ENCODE measurements around the gene SLC11A2. TPM values are rescaled to one million over a fixed set of nuclear protein-coding genes. Genes with fewer than 3 reads are reported as not detected.

Gene SLC11A2
- total RNA-seq, 2 donors from 2014 or later = 55.1 to 58.7 TPM

DNA sequence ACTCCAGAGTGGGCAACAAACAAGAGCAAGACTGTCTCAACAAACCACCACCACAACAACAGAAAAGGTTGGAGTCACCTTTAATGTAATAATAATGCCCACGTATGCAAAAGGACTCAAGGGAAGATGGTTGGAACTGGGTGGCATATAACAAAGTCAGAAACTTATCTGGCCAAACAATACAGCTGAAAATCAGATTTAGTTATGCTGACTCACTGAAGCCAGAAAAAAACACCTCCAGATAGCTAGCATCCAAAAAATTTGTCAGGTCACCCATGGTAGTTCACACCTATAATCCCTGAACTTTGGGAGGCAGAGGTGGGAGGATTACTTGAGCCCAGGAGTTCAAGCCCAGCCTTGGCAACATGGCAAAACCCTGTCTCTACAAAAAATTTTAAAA lies 24.4 kb downstream of the SLC11A2 start:
- no peak for DNase-seq (ENCODE audit: low spot score)
- intact Hi-C loops (cut with DNase I) = no loop called here

DNA sequence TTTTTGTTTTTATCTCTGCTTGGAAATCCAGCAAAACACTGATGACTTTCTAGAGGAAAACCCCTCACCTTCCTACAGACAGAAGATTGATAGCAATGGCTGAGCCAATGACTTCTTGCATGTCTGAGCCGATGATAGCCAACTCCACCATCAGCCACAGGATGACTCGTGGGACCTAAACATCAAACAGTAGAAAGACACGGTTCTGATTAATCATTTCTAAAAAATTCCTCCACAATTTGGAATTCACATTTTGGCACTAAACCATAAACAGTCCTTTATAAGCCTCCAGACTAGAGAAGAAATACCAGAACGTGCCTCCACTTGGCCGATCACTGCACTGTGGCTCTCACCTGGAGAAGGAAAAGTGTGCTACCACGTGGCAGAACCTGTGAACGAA lies 25.9 kb downstream of the SLC11A2 start:
- DNase-seq (ENCODE audit: low spot score) = no peak
- intact Hi-C loops (cut with DNase I) = no loop called here

DNA sequence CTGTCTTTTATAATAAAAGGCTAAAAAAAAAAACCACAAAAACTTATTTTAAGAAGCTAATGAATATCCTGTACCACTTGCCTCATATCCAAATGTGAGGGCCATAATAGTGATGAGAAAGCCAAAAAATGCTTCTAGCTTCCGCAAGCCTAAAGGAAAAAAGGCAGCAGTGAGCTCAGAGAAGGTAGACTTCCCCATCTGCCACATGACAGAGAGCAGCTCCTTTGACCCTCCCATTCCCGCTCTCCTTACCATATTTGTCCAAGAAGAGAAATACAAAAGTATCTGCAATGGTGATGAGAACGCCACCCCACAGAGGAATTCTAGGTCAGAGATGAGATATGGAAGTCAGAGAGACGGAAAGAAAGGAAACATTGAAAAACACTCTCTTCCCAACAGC lies 27.1 kb downstream of the SLC11A2 start:
- intact Hi-C loops (cut with DNase I) = no loop called here
- no peak for DNase-seq (ENCODE audit: low spot score)

DNA sequence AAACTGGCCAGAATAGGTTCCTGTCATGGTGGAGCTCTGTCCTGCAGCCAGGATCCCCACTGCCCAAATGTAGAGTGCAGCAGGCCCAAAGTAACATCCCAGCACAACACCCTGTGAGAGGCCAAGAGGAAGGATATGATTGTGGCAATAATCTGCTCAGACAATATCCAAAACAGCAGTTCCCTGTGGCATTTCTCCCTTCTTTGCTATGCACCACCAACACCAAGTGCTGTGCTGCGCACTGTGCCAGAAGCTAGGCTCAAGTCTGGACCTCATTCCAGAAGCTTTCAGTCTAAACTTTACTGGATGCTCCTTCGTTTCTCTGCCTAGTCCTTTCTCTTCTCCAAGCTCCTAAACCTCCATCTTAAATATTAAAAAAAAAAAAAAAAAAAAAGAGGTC lies 33.4 kb downstream of the SLC11A2 start:
- no peak for DNase-seq (ENCODE audit: low spot score)
- intact Hi-C loops (cut with DNase I) = no loop called here

DNA sequence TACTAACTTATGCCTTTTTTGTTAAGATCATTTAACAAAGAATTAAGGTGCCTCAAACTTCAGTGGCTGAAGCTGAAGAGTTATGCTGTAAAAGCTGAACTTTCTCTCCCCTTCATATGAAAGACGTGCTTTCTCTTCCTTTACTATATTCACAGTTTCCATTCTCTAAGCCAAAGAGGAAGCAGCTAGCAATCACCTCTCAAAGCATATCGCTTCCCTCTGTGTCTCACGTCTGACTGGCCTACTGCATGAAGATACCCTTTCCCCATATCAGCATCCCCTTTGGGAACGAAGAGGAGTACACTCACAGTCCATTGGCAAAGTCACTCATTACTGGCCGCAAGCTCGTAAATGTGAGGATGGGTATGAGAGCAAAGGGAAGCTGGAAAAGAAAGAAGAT lies 34.9 kb downstream of the SLC11A2 start:
- intact Hi-C loops (cut with DNase I) = no loop called here
- no peak for DNase-seq (ENCODE audit: low spot score)

DNA sequence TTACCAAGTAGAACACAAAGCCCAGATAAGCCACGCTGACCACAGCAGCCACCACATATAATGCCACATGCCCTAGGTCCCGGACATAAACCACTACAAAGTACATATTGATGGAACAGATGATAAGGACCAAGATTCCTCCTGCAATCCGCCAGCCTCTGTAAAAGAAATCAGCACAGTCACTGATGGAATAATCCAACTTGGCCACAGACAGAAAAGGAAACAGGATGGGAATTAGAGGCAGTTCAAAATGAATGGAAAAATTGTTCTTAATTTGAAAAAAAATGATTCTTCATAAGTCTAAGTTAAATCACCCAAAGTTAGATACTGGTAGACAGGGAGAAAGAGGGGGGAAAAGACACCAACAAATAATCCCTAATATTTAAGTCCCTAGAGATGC lies 35.4 kb downstream of the SLC11A2 start:
- intact Hi-C loops (cut with DNase I) = no loop called here
- DNase-seq (ENCODE audit: low spot score) = no peak

DNA sequence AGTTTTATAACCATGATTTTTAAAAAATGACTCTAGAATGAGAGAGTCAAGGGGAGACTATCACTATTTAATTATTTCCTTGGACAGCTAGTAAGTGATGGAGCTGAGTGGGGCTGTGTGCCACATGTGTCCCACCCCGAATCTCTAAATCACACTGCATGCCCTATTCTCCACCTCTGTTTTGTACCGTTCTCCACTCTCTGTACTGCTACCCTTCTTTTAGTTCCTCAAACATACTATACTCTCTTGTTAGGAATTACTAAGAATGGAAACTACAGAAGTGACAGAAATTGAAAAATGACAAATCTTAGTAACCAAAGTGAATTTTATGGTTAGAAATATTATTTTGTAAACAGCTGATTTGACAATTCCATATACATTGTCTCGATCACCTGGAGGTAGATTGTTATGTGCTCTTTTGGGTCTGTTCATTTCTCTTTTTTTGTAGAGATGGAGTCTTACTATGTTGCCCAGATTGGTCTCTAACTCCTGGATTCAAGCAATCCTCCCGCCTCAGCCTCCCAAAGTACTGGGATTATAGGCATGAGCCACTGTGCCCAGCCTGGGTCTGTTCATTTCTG lies 35.9 kb downstream of the SLC11A2 start:
- no peak for DNase-seq (ENCODE audit: low spot score)
- intact Hi-C loops (cut with DNase I) = no loop called here

DNA sequence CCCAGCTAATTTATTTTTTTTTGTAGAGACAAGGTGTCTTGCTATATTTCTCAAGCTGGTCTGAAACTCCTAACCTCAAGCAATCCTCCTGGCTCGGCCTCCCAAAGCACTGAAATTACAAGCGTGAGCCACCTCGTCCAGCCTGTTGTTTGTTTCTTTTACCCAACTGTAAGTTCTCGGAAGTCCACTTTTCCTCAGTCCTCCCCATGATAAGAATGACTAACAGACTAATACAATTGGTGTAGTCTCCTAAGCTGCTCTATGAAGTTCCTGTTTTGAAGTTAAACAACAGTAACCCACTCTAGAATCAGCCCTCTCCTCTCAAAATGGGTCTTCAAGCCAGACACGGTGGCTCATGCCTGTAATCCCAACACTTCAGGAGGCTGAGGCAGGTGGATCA lies 37.3 kb downstream of the SLC11A2 start:
- no peak for DNase-seq (ENCODE audit: low spot score)
- intact Hi-C loops (cut with DNase I) = loop anchor here (5.0 to 10.0 kb wide), 2 partner anchors 154 to 162 kb away; no protein-coding TSS in a partner anchor

DNA sequence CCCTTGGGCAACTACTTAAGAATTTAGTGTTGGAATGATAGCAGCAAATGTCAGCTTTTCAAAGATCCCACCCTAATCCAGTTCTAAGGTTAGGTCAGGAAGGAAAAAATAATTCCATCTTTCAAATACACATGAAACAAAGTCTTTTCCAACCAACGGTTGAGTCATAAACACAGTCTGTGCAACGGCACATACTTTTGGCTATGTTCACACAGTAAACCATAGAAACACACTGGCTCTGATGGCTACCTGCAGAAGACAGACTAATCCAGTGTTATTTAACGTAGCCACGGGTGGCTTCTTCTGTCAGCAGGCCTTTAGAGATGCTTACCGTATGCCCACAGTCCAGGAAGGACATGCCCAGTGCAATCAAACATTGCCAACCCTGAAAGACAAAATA lies 38.1 kb downstream of the SLC11A2 start:
- DNase-seq (ENCODE audit: low spot score) = no peak
- intact Hi-C loops (cut with DNase I) = loop anchor here (5.0 to 10.0 kb wide), 2 partner anchors 153 to 161 kb away; no protein-coding TSS in a partner anchor

DNA sequence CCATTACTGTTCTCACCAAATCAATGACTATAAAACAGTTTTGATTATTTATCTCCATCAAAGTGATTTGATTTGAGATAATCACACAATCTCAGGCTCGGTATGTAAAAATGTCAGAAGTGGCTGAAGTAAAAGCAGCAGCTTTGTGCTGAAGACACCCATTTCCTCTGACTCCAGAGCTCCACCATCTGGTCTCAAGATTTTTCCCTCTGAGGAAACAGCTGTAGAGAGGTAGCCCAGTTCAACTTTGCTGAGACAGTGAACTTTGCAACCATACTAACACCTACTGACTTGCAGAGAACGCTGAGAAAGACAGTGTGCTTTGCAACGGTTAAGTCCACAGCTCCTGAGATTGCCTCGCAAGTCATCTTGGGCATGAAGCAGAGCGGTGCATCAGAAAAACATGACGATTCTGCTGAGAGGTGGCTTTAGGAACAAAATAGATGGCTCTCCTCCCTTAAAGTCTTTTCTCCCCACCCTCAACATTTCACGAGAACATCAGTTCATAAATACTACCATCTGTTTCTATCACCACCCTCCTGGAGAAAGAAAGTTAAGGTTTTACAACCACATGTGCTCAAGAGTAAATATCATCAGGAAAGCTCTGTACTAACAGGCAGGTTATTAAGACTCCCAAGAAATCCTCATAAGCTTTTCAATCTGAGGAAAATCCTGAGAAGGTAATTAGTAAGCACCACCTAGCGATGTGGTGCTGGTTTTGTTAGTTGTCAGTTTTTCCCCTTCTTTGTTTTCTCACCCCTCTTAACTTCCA lies 39.0 kb downstream of the SLC11A2 start:
- intact Hi-C loops (cut with DNase I) = loop anchor here (5.0 to 10.0 kb wide), 2 partner anchors 152 to 160 kb away; no protein-coding TSS in a partner anchor
- no peak for DNase-seq (ENCODE audit: low spot score)

DNA sequence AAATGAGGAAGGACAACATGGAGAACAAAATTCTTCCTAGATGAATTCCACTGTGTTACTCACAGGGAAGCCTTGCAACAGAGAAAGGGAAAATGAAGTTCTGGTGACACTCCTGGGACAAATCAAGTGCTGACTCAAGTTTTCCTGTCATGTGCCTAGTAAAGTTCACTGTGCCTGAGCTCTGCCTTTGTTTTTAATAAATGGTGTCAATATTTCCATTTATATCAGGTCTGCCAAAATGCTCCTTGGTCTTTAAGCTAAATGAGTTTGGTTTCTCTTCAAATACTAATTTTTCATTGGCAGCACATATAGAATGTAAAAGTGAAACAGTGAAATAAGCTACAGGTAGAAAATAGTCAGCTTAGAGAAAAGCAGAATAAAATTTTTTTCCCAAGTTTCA lies 40.9 kb downstream of the SLC11A2 start:
- DNase-seq (ENCODE audit: low spot score) = no peak
- intact Hi-C loops (cut with DNase I) = loop anchor here (5.0 to 10.0 kb wide), 2 partner anchors 151 to 158 kb away; no protein-coding TSS in a partner anchor

DNA sequence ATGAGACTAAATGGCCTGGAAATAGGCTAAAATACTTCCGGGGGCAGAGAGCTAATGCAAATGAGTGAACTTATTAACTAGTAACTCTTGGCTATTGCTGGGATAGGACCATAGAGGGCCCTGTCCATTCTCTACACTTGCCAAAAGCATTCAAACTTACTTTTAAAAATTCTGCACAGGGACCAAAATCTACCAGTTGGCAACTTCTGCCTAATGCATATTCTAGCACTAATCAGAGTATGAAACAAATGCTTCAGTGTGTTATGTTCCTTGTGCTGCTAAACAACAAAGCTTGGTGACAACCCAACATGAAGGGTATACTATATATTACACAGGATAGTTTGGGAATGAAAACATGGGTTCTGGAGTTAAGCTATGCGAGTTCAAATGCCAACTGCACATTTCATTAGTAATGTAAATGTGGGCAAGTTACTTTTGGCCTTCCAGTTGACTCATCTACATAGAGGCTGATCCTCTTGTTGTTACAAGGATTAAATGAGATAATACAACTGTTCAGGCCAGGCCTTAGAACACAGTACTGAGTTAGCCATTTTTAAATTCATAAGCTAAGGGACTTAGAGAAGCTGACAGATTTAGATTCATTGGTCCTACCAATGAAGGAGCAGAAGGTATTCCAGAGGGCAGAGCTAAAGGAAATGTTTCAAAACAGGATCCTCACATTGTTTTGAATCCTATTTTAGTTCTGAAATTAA lies 41.4 kb downstream of the SLC11A2 start:
- intact Hi-C loops (cut with DNase I) = loop anchor here (5.0 to 10.0 kb wide), 3 partner anchors 47 to 157 kb away; no protein-coding TSS in a partner anchor

DNA sequence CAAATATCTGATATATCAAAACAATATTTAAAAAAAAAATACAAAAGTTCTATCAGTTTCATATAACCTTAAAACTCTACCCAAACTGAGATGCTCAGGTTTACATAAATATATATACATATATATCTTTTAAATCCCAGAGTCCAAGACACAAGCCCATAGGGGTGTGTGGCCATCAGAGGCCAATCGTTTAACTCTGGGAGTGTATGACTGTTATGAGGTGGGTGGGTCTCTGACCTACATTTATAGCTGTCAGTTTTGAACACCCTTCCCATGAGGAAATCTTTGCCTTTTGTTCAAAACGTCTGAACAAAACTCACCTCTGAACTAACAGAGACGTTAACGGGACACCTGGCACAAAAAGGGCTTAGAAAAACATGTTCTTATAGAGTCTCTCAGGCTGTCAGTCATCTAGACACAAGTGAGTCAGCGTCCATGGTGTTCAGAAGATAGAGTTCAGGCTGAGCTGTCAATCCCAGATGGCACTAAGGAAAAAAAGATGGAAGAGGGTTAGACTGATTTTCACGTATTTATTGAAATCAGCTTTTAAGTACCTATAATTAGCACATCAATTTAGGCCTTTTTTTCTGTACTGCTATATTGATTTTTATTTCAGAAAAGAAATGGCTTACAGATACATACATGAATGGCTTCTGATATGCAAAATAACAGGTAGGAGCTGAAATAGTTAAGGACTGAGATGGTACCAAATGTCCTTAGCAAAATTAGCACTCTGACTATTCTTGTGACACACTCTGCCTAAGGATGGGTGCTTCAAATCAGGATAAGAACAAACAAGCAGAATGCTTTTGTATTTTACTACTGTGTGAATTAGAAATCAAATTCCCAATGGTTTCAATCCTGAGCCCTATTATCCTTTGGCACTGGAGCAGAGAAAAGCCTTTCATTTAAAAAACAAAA lies 44.6 kb downstream of the SLC11A2 start:
- DNase-seq (ENCODE audit: low spot score) = no peak
- intact Hi-C loops (cut with DNase I) = loop anchor here (5.0 to 10.0 kb wide), 2 partner anchors 44 to 147 kb away; no protein-coding TSS in a partner anchor

More for the DNA sequence above, 41.4 kb downstream of the SLC11A2 start:
- no peak for DNase-seq (ENCODE audit: low spot score)

DNA sequence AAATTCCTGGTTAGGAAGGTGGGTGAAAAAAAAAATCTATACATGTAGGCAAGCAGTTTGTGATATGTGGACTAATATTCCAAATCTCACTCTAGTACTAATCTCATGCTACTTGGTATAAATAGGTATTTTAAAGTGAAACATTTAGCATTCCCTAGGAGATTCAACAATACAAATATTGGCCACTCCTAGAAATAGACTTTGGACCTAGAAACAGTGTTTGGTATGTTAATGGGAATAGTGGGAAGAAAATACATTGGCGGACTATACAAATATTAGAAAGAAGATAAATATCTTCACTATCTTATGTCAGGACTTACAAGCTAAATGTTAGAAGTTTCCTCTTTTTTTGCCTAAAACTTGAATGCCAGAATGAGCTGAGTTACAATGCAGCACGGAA lies 45.6 kb downstream of the SLC11A2 start:
- intact Hi-C loops (cut with DNase I) = loop anchor here (5.0 to 10.0 kb wide), 2 partner anchors 43 to 146 kb away; no protein-coding TSS in a partner anchor
- DNase-seq (ENCODE audit: low spot score) = no peak

DNA sequence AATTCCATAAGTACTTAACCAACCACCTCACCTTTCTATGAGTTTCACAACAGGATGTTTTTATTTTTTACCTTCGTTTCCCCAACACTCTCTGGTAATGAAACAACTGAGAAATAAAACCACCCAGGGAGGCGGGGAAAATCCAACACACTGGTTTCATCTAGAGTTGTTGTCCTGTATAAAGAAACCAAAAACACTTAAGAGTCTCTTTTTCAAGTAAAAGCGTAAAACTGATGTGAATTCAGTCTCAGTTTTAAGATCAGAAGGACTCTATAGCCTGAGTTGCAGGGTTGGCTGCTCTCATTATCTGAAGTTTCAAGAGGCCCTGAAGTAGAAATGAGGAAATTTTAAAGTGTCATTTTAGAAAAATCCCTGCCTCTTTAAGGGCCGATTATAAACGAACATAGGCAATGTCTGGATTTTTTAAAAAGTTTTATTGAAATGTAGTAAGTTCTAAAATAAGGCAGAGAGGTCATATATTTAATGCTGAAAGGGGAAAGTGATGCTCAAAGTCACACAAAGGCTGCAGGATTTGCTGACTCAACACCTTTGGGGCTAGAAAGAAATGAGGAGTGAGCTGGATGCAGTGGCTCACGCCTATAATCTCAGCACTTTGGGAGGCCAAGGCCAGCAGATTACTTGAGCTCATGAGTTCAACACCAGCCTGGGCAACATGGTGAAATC lies 46.7 kb downstream of the SLC11A2 start:
- intact Hi-C loops (cut with DNase I) = loop anchor here (5.0 to 10.0 kb wide), 2 partner anchors 42 to 145 kb away; no protein-coding TSS in a partner anchor
- no peak for DNase-seq (ENCODE audit: low spot score)

DNA sequence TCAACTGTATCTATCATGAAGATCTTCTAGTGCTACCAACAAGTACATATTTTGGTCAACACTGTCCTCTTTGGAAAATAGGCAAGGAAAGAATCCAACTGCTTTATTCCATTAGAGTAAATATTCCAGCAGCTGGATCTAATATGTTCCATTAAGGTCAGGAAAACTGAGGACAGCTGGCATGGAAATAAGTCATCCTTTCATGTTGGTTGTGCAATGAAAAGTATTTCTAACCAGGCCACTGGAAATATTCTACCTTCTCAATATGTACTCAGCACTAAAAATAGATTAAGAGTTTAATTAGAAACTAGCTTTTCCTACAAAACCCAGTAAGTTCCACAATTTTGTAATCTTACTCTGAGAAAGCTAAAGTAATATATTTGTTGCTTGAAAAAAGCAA lies 54.2 kb downstream of the SLC11A2 start:
- DNase-seq (ENCODE audit: low spot score) = no peak
- intact Hi-C loops (cut with DNase I) = no loop called here

DNA sequence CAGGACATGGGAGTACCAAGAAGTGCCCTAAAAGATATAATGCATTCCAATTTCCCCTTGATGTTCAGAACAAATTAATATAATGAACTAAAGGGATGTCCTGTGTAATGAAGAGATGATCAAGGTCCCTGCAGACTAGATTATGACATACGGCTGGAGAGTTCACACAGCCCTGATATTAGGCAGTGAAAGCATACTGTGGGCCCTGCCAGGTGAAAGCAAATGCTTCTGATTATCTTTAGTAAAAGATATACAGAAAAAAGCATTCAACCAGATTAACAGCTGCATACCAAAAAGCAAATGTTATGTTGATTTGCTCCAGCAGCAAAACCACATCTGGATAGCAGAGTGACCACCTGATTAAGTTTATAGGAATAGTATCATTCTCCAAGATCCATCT lies 61.8 kb downstream of the SLC11A2 start:
- intact Hi-C loops (cut with DNase I) = no loop called here

DNA sequence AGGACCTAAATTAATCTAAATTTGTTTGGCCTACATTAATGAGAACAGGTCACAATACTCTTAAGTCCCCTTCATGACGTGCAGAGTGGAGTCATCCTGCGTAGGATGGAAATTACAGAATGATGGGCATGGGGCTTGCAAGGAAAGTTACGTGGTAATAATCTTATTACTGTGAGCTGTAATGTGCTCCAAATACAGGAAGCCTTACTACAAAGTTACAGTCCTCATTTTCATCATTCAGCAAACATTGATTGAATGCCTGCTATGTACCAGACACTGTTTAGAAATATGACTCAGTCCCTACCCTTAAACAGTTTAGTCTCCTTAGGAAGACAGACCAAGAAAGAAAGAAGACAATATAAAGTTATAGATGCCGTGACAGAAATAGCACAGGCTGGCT lies 64.5 kb downstream of the SLC11A2 start:
- no peak for DNase-seq (ENCODE audit: low spot score)
- intact Hi-C loops (cut with DNase I) = no loop called here

More for the DNA sequence above, 61.8 kb downstream of the SLC11A2 start:
- no peak for DNase-seq (ENCODE audit: low spot score)

All from posterior vena cava (tissue), 2 donors.